RWPE1 (cell line): ENCODE results near the gene ZNF595.

ENCODE experiments used
- CTCF ChIA-PET: fragments of 350-600 bp; sonication (Branson Sonifier 250); formaldehyde crosslinking; extraction: SDS; loops from one replicate; lab custom pipeline; 2021; lab: Yijun Ruan, JAX
- POLR2A ChIA-PET: fragments of 400-600 bp; formaldehyde crosslinking; extraction: SDS; loops from one replicate; lab custom pipeline; 2020; ENCODE audit warnings: antibody characterized with exemption; ENCODE audit not compliant: low non-redundant PET; lab: Yijun Ruan, JAX
- DNase-seq: peaks from one replicate; pipeline ENCODE4 v3.0.0; 2012; ENCODE audit warnings: low spot score
- H3K27ac ChIP-seq: fragments of 450-650 bp; 2 replicates; pipeline ENCODE4 v1.5.1; 2017
- TF ChIP-seq, protein P1 (sequence below): fragments of 450-650 bp; conservative IDR thresholded peaks from 2 replicates; pipeline ENCODE4 v1.5.1; 2017; ENCODE audit warnings: low read depth, mild to moderate bottlenecking

ZNF595 gene

DNA sequence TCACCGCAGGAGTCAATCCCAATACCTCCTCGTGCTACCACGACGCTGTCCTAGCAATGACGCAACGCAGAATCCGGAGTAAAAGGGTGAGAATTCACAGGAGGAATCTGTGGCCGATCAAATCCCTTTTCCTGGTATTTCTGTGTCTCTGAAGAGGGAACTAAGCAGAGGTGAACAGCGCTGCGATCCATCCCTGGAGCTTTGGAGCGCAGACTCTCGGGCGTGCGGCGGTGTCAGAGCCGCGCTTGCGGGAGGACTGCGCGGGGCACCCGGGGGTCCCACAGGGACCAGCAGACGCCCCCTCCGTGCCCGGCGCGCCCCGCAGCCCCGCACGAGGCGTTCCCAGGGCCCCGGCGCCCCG is 53.9 kb downstream of the ZNF595 start:
- POLR2A ChIA-PET = no interaction called here

DNA sequence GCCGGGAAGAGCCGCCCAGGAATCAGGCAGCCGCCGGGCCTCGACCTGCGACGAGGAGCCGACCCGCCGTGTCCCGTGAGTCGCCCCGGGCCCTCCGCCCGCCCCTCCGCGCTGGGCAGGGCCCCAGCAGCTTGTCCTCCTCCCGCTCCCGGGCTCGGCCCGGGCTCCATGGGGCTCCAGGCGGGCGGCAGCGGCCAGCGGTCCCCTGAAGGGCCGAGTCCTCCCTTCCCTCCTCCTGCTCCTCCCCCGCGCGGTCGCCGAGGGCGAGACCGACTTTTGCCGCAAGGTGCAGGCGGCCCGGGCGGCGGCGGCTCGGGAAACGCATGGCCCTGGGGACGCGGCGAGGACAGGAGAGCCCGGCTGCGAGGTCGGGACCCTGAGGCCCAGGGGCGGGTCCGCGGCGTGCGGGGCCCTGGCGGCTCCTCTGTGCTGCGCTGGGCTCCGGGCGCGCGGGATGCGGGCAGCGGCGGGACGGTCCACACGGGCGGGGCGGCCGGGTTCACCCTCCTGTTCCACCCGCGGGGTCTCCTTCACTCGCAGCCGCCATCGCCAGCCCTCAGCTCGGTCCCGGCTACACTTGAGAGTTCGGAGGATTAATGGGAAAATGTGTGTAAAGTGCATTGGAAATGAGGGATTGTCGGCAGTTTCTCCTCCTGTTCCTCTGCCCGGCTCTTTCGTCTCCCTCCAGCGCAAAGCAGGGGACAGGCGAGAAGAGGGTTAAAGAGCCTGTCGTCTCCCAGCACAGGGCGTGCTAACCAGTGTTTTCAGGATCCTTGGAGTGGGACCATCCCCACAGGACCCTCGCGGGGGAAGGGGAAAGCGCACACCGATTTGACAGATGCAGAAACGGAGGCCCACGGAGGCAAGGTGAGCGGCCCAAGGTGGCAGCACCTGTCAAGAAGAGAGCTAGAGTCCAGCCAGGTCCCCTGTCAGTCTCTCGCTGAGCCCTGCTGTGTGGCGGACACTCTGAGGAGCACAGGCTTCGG is 54.6 kb downstream of the ZNF595 start:
- ChIA-PET CTCF (no interaction called here), POLR2A (no interaction called here)
- no peak for DNase-seq
- H3K27ac ChIP-seq = no peak overlapping the region
- TF ChIP-seq, protein P1, sequence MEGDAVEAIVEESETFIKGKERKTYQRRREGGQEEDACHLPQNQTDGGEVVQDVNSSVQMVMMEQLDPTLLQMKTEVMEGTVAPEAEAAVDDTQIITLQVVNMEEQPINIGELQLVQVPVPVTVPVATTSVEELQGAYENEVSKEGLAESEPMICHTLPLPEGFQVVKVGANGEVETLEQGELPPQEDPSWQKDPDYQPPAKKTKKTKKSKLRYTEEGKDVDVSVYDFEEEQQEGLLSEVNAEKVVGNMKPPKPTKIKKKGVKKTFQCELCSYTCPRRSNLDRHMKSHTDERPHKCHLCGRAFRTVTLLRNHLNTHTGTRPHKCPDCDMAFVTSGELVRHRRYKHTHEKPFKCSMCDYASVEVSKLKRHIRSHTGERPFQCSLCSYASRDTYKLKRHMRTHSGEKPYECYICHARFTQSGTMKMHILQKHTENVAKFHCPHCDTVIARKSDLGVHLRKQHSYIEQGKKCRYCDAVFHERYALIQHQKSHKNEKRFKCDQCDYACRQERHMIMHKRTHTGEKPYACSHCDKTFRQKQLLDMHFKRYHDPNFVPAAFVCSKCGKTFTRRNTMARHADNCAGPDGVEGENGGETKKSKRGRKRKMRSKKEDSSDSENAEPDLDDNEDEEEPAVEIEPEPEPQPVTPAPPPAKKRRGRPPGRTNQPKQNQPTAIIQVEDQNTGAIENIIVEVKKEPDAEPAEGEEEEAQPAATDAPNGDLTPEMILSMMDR = no peak

More for the DNA sequence above, 53.9 kb downstream of the ZNF595 start:
- no peak for DNase-seq
- no peak overlapping the region for H3K27ac ChIP-seq
- TF ChIP-seq, protein P1 = no peak
- CTCF ChIA-PET = no interaction called here

DNA sequence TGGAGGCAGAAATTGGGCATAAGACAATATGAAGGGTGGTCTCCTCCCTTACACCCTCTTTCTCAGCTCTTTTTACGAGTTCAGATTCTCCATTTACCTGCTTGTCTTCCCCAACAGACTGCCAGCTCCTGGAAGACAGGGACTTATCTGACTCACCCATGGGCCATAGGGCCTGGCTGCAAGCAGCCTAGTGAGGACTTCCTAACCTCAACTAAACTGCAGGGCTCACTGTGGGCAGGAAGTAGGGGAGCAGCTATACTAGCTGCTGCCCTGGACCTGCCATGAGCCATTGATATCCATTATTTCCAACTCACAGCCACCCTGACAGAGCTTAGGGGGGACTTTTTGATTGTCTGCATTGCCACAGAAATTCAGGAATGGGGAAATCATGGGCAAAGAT is 59.6 kb downstream of the ZNF595 start:
- TF ChIP-seq, protein P1 = no peak
- ChIA-PET CTCF (no interaction called here), POLR2A (no interaction called here)
- no peak for DNase-seq
- no peak overlapping the region for H3K27ac ChIP-seq

DNA sequence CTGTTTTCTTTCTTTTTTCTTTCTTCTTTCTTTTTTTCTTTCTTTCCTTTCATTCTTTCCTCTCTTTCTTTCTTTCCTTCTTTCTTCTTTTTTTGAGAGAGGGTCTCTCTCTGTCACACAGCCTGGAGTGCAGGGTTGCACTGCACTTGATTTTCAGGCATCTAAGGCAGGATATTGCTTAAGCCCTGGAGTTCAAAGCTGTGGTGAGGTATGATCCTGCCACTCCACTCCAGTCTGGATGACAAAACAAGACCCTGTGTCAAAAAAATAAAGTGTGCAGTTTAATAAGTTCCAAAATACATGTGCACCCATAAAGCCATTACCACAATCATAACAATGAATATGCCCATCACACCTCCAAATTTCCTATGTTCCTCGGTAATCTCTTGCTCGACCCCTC is 60.6 kb downstream of the ZNF595 start:
- ChIA-PET CTCF (interaction anchor here (1.5 kb wide), 1 partner anchor 10 kb away, joined by 6 read pairs; no protein-coding TSS in a partner anchor), POLR2A (no interaction called here)
- DNase-seq = no peak
- no peak overlapping the region for H3K27ac ChIP-seq
- TF ChIP-seq, protein P1 = no peak

DNA sequence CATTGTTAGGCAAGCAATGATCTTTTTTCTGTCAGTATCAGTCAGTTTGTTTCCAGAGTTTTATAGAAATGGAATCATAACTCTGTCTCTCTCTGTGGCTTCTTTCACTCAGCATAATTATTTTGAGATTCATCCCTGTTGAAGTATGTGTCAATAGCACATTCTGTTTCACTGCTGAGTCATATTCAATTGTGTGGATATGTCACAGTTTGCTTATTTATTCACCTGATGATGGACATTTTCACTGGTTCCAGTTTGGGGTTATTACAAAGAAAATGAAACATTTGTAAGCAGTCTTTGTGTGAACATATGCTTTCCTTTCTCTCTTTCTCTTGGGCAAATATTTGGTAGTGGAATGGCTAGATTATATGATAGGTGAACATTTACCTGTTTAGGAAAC is 61.0 kb downstream of the ZNF595 start:
- ChIA-PET CTCF (interaction anchor here (1.5 kb wide), 1 partner anchor 9 kb away, joined by 6 read pairs; no protein-coding TSS in a partner anchor), POLR2A (no interaction called here)
- no peak for DNase-seq
- H3K27ac ChIP-seq = no peak overlapping the region
- TF ChIP-seq, protein P1 = no peak

DNA sequence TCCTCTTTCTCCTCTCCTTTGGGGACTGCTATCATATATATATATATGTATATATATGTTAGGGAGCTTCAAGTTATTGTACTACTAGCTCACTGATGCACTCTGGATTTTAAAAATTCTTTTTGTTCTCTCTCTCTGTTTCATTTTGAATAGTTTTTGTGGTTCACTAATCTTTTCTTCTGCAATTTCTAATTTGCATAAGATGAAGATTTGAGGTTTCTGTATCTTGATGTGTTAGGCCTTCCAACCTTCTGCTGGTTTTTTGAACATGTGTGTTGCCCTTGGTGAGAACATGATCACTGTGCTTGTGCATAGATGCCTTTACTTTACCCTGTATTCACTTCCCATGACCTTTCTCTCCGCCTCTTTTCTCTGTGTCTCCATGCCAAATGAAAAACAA is 63.4 kb downstream of the ZNF595 start:
- DNase-seq = no peak
- H3K27ac ChIP-seq = no peak overlapping the region
- CTCF ChIA-PET = no interaction called here
- TF ChIP-seq, protein P1 = no peak
- POLR2A ChIA-PET = no interaction called here
